ENCODE measurements around the gene POLD3. TPM values are rescaled to one million over a fixed set of nuclear protein-coding genes. Genes with fewer than 3 reads are reported as not detected.

POLD3 gene
- total and polyA plus RNA-seq, 4 donors, result 7.6 to 21.1 (median 15.0) TPM

GRCh38 chr11:74637700-74638099, 45.3 kb downstream of the POLD3 start:
- ATAC-seq (ENCODE audit: insufficient read depth, low FRiP score) (no peak), DNase-seq (no peak)
- 85 to 92% methylated on average over 1 of the region's 1 CpG for WGBS, 2 donors
- no peak overlapping the region for H3K27ac ChIP-seq (ENCODE audit: low read depth in 1 of 2, low read length in 1 of 2)
- no peaks in the 10 kb centered on the region for H3K9me3 ChIP-seq (ENCODE audit: control insufficient read depth in 4 of 4, insufficient read depth in 3 of 4, low read length in 3 of 4)
- peaks cover 16 to 32% (median 27%) of the 10 kb centered on the region in 4 donors for H3K36me3 ChIP-seq (ENCODE audit: control insufficient read depth in 4 of 4, insufficient read depth in 4 of 4, low read length in 4 of 4)
- H3K27me3 ChIP-seq (ENCODE audit: control insufficient read depth in 3 of 3, insufficient read depth in 3 of 3, low read length in 2 of 3), result no peaks in the 10 kb centered on the region
- no peak for TF ChIP-seq CTCF (IDR thresholded peaks at IDR 0.05; ENCODE audit: control extremely low read depth, extremely low read depth)
- H3K4me1 ChIP-seq (ENCODE audit: control insufficient read depth in 5 of 5, insufficient read depth in 5 of 5, low read length in 5 of 5), result peaks cover 0 to 5% (median 0%) of the 10 kb centered on the region in 5 donors
- H3K9ac ChIP-seq (ENCODE audit: insufficient read depth in 1 of 2, low read length in 2 of 2), result no peak overlapping the region
- H3K4me3 ChIP-seq, result no peak overlapping the region

DNA sequence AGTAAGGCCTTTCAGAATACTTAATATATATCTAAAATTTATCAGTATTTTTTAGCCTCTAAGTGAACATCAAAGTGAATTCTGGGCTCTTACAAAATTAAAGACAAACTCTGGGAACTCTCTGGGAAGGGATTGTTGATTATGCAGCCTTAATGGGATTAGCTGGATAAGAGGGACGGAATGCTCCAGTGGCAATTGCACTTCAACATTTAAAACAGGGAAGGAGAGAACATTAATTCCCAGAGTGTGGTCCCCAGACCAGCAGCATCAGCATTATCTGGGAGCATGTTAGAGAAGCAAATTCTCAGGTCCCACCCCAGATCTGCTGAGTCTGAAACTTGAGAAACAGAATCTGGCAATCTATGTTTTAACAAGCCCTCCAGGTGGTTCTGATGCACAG, 46.5 kb downstream of the POLD3 start:
- DNase-seq, result no peak
- H3K9me3 ChIP-seq (ENCODE audit: control insufficient read depth in 4 of 4, insufficient read depth in 3 of 4, low read length in 3 of 4), result no peaks in the 10 kb centered on the region
- H3K9ac ChIP-seq (ENCODE audit: insufficient read depth in 1 of 2, low read length in 2 of 2), result no peak overlapping the region
- TF ChIP-seq CTCF (IDR thresholded peaks at IDR 0.05; ENCODE audit: control extremely low read depth, extremely low read depth), result no peak
- no peaks in the 10 kb centered on the region for H3K27me3 ChIP-seq (ENCODE audit: control insufficient read depth in 3 of 3, insufficient read depth in 3 of 3, low read length in 2 of 3)
- no peak overlapping the region for H3K4me3 ChIP-seq
- H3K36me3 ChIP-seq (ENCODE audit: control insufficient read depth in 4 of 4, insufficient read depth in 4 of 4, low read length in 4 of 4), result peaks cover 16 to 33% (median 25%) of the 10 kb centered on the region in 4 donors
- H3K27ac ChIP-seq (ENCODE audit: low read depth in 1 of 2, low read length in 1 of 2), result no peak overlapping the region
- no peak for ATAC-seq (ENCODE audit: insufficient read depth, low FRiP score)
- 98 to 100% methylated on average over 1 of the region's 1 CpG for WGBS, 2 donors
- peaks cover 0 to 5% (median 0%) of the 10 kb centered on the region in 5 donors for H3K4me1 ChIP-seq (ENCODE audit: control insufficient read depth in 5 of 5, insufficient read depth in 5 of 5, low read length in 5 of 5)

DNA sequence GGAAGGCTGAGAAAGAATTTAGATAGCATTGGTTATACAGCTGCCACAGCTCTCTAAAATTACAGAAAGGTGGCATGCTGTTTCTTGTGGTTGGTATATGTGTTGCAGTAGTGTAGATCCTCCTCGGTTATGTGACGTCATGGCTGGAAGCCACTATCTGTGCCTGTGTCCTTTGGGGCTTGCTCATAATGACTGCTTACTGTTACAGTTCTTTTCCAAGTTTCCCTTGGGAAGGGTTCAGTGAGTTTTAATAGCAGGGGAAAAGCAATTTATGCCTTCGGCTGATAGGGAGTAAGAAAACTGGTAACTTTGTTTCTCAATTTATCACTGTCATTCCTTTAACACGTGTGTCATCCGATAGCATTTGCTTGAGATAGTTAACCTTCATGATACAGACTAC, 47.2 kb downstream of the POLD3 start:
- ATAC-seq (ENCODE audit: insufficient read depth, low FRiP score), result no peak
- DNase-seq, result no peak
- Histone ChIP-seq H3K27ac (ENCODE audit: low read depth in 1 of 2, low read length in 1 of 2) (no peak overlapping the region), H3K4me1 (ENCODE audit: control insufficient read depth in 5 of 5, insufficient read depth in 5 of 5, low read length in 5 of 5) (peaks cover 0 to 5% (median 0%) of the 10 kb centered on the region in 5 donors), H3K9me3 (ENCODE audit: control insufficient read depth in 4 of 4, insufficient read depth in 3 of 4, low read length in 3 of 4) (no peaks in the 10 kb centered on the region), H3K9ac (ENCODE audit: insufficient read depth in 1 of 2, low read length in 2 of 2) (no peak overlapping the region), H3K36me3 (ENCODE audit: control insufficient read depth in 4 of 4, insufficient read depth in 4 of 4, low read length in 4 of 4) (peaks cover 14 to 31% (median 25%) of the 10 kb centered on the region in 4 donors), H3K27me3 (ENCODE audit: control insufficient read depth in 3 of 3, insufficient read depth in 3 of 3, low read length in 2 of 3) (no peaks in the 10 kb centered on the region), H3K4me3 (no peak overlapping the region)
- WGBS, 2 donors, result 93% methylated on average over 5 of the region's 5 CpGs
- TF ChIP-seq CTCF (IDR thresholded peaks at IDR 0.05; ENCODE audit: control extremely low read depth, extremely low read depth), result no peak

- Histone ChIP-seq H3K4me3 (no peak overlapping the region), H3K27me3 (ENCODE audit: control insufficient read depth in 3 of 3, insufficient read depth in 3 of 3, low read length in 2 of 3) (no peaks in the 10 kb centered on the region), H3K9ac (ENCODE audit: insufficient read depth in 1 of 2, low read length in 2 of 2) (no peak overlapping the region), H3K4me1 (ENCODE audit: control insufficient read depth in 5 of 5, insufficient read depth in 5 of 5, low read length in 5 of 5) (peaks cover 0 to 5% (median 0%) of the 10 kb centered on the region in 5 donors), H3K36me3 (ENCODE audit: control insufficient read depth in 4 of 4, insufficient read depth in 4 of 4, low read length in 4 of 4) (peaks cover under 1 to 20% (median 17%) of the 10 kb centered on the region in 4 donors), H3K9me3 (ENCODE audit: control insufficient read depth in 4 of 4, insufficient read depth in 3 of 4, low read length in 3 of 4) (no peaks in the 10 kb centered on the region), H3K27ac (ENCODE audit: low read depth in 1 of 2, low read length in 1 of 2) (no peak overlapping the region)
- DNase-seq (no peak), ATAC-seq (ENCODE audit: insufficient read depth, low FRiP score) (no peak)
- TF ChIP-seq CTCF (IDR thresholded peaks at IDR 0.05; ENCODE audit: control extremely low read depth, extremely low read depth), result no peak
- 93 to 96% methylated on average over 8 of the region's 8 CpGs for WGBS, 2 donors
These were observed 48.9 kb downstream of the POLD3 start for GRCh38 chr11:74641289-74641688.
